SK-N-SH (cell line): ENCODE measurements around the gene SERPINA3. TPM values are rescaled to one million over a fixed set of nuclear protein-coding genes. Genes with fewer than 3 reads are reported as not detected.

Source experiments
- CTCF ChIA-PET: fragments of 300-600, 350-600 bp; formaldehyde crosslinking; extraction: SDS; loops from one replicate; lab custom pipeline; 2021; lab: Yijun Ruan, JAX
- POLR2A ChIA-PET: fragments of 350-600 bp; sonication (Branson Sonifier 250); formaldehyde crosslinking; extraction: SDS; loops from one replicate; lab custom pipeline; 2020; ENCODE audit warnings: antibody characterized with exemption, inconsistent platforms; lab: Yijun Ruan, JAX
- DNase-seq: peaks from one replicate; pipeline ENCODE4 v3.0.0; 2012
- H2AFZ ChIP-seq: fragments of 200-600 bp; sonication (generic); 2 replicates; pipeline ENCODE4 v1.8.1; 2016; ENCODE audit warnings: antibody characterized with exemption, mild to moderate bottlenecking, low read depth
- H3F3A ChIP-seq: fragments of 200-600 bp; sonication (generic); replicated peaks from 2 replicates; pipeline ENCODE3; 2016; ENCODE audit warnings: antibody characterized with exemption, mild to moderate bottlenecking; ENCODE audit not compliant: insufficient read depth
- H3K27ac ChIP-seq, 2 experiments: fragments of 200-500 bp in 1 of 2; fragments of 200-600 bp in 1 of 2; sonication (Bioruptor generic) in 1 of 2; sonication (generic), shearing (Covaris generic) in 1 of 2; 2 replicates each; pipeline versions ENCODE4 v1.5.1 to v1.6.1; 2014 to 2016; ENCODE audit warnings: low read depth in 2 of 2, inconsistent platforms in 1 of 2, low read length in 1 of 2, mild to moderate bottlenecking in 1 of 2, mixed read lengths in 1 of 2
- H3K27me3 ChIP-seq: fragments of 200-600 bp; sonication (generic), shearing (Covaris generic); 2 replicates; pipeline ENCODE4 v1.6.1; 2016; ENCODE audit warnings: mixed run types; ENCODE audit not compliant: insufficient read depth
- H3K36me3 ChIP-seq, 2 experiments: fragments of 200-500 bp in 1 of 2; fragments of 200-600 bp in 1 of 2; sonication (Bioruptor generic) in 1 of 2; sonication (generic) in 1 of 2; replicated peaks in 1 of 2; 2 replicates each; pipeline versions ENCODE3 to v1.5.1; 2014 to 2016; ENCODE audit warnings: low read length in 1 of 2, mild to moderate bottlenecking in 1 of 2; ENCODE audit not compliant: insufficient read depth in 2 of 2, control insufficient read depth in 1 of 2
- H3K4me1 ChIP-seq, 2 experiments: fragments of 200-500 bp in 1 of 2; fragments of 200-600 bp in 1 of 2; sonication (Bioruptor generic) in 1 of 2; sonication (generic), shearing (Covaris generic) in 1 of 2; 2 replicates each; pipeline versions ENCODE4 v1.5.1 to v1.6.1; 2014 to 2016; ENCODE audit warnings: low read depth in 1 of 2, low read length in 1 of 2, mixed run types in 1 of 2; ENCODE audit not compliant: insufficient read depth in 2 of 2, control insufficient read depth in 1 of 2
- H3K4me2 ChIP-seq: fragments of 200-600 bp; sonication (generic), shearing (Covaris generic); 2 replicates; pipeline ENCODE4 v1.6.1; 2017; ENCODE audit warnings: mixed run types
- H3K4me3 ChIP-seq, 2 experiments: fragments of 200-500 bp in 1 of 2; fragments of 200-600 bp in 1 of 2; sonication (Bioruptor generic) in 1 of 2; sonication (generic), shearing (Covaris generic) in 1 of 2; 2 replicates each; pipeline versions ENCODE4 v1.5.1 to v1.8.1; 2014 to 2016; ENCODE audit warnings: low read depth in 2 of 2, inconsistent platforms in 1 of 2, low read length in 1 of 2, mild to moderate bottlenecking in 1 of 2, mixed read lengths in 1 of 2, moderate library complexity in 1 of 2
- H3K79me2 ChIP-seq: fragments of 200-600 bp; sonication (generic); 2 replicates; pipeline ENCODE4 v1.8.1; 2017; ENCODE audit warnings: mild to moderate bottlenecking; ENCODE audit not compliant: insufficient read depth
- H3K9ac ChIP-seq: fragments of 200-600 bp; sonication (generic); 2 replicates; pipeline ENCODE4 v1.6.1; 2017; ENCODE audit warnings: mixed run types
- H3K9me2 ChIP-seq: fragments of 200-600 bp; sonication (generic); 2 replicates; pipeline ENCODE4 v1.6.1; 2017; ENCODE audit warnings: mixed run types
- H3K9me3 ChIP-seq: fragments of 200-600 bp; sonication (generic); 2 replicates; pipeline ENCODE4 v1.6.1; 2017; ENCODE audit warnings: mixed run types, mild to moderate bottlenecking, moderate library complexity
- H4K20me1 ChIP-seq: fragments of 200-600 bp; sonication (generic); 2 replicates; pipeline ENCODE4 v1.6.1; 2017; ENCODE audit warnings: mild to moderate bottlenecking, mixed run types; ENCODE audit not compliant: insufficient read depth
- CTCF ChIP-seq: fragments of 200-600 bp; sonication (generic); IDR thresholded peaks from 2 replicates; pipeline ENCODE4 v1.6.1; 2017; ENCODE audit warnings: antibody characterized with exemption, mild to moderate bottlenecking, moderate library complexity
- FOSL2 ChIP-seq: IDR thresholded peaks from 2 replicates; pipeline ENCODE4 v1.4.0; 2012; ENCODE audit warnings: low read depth, mild to moderate bottlenecking, moderate library complexity, borderline replicate concordance
- FOXJ3 ChIP-seq: sonication (generic); formaldehyde crosslinking; IDR thresholded peaks from 2 replicates; pipeline ENCODE4 v1.5.1; 2020; ENCODE audit warnings: mild to moderate bottlenecking, missing genetic modification reagents
- GABPA ChIP-seq: IDR thresholded peaks from 2 replicates; pipeline ENCODE4 v1.4.0; 2012; ENCODE audit warnings: low read depth, mild to moderate bottlenecking
- MAX ChIP-seq: IDR thresholded peaks from 2 replicates; pipeline ENCODE4 v1.4.0; 2012; ENCODE audit warnings: low read depth
- MEF2A ChIP-seq: IDR thresholded peaks from 2 replicates; pipeline ENCODE4 v1.4.0; 2012; ENCODE audit warnings: low read depth, borderline replicate concordance
- RAD21 ChIP-seq: IDR thresholded peaks from 2 replicates; pipeline ENCODE4 v1.6.1; 2012; ENCODE audit warnings: mild to moderate bottlenecking, low read length
- REST ChIP-seq: IDR thresholded peaks from 2 replicates; pipeline ENCODE4 v1.6.1; 2012; ENCODE audit warnings: mild to moderate bottlenecking, low read depth, low read length, moderate library complexity
- RFX5 ChIP-seq: IDR thresholded peaks from 2 replicates; pipeline ENCODE4 v1.6.1; 2012; ENCODE audit warnings: mild to moderate bottlenecking, improper control_type of control experiment, low read length
- RXRA ChIP-seq: IDR thresholded peaks from 2 replicates; pipeline ENCODE4 v1.4.0; 2012; ENCODE audit warnings: low read depth, mild to moderate bottlenecking, borderline replicate concordance
- TAF1 ChIP-seq: IDR thresholded peaks from 2 replicates; pipeline ENCODE4 v1.6.1; 2012; ENCODE audit warnings: low read depth, mild to moderate bottlenecking, low read length, moderate library complexity, borderline replicate concordance
- USF2 ChIP-seq: fragments of 150-350 bp; IDR thresholded peaks from 2 replicates; pipeline ENCODE4 v1.6.1; 2017; ENCODE audit warnings: antibody characterized with exemption, low read length, low read depth, borderline replicate concordance
- YY1 ChIP-seq: IDR thresholded peaks from 2 replicates; pipeline ENCODE4 v1.4.0; 2012; ENCODE audit warnings: low read depth, mild to moderate bottlenecking
- WGBS: methylation state at CpG from one replicate; pipeline ENCODE4 v1.1.6; 2017; ENCODE audit warnings: low lambda C conversion rate; 5-methylcytosine and 5-hydroxymethylcytosine counted together
- polyA plus RNA-seq, 3 experiments: library from polyadenylated mRNA; depleted of rRNA; stranded (reverse); fragments of >200 nt; gene quantifications; 2 replicates each; pipeline ENCODE4 v1.2.3, GENCODE V29; 2012
- TF ChIP-seq, protein P1 (sequence below): IDR thresholded peaks from 2 replicates; pipeline ENCODE4; 2012

SERPINA3 gene
- polyA plus RNA-seq, 1 of the 3 experiments (the other 2 are of a cell fraction), result 0.25 TPM

- Histone ChIP-seq H3F3A (no peaks in the 10 kb centered on the region), H3K27me3 (no peaks in the 10 kb centered on the region), H3K9ac (no peak overlapping the region), H3K4me1 (no peaks in the 10 kb centered on the region), H4K20me1 (no peaks in the 10 kb centered on the region), H2AFZ (no peak overlapping the region), H3K27ac (no peak overlapping the region), H3K9me2 (no peaks in the 10 kb centered on the region), H3K79me2 (no peaks in the 10 kb centered on the region), H3K4me3 (no peak overlapping the region), H3K4me2 (no peak overlapping the region), H3K9me3 (no peaks in the 10 kb centered on the region), H3K36me3 (no peaks in the 10 kb centered on the region)
- TF ChIP-seq RAD21, result no peak
- TF ChIP-seq CTCF, result no peak
- TF ChIP-seq, protein P1, sequence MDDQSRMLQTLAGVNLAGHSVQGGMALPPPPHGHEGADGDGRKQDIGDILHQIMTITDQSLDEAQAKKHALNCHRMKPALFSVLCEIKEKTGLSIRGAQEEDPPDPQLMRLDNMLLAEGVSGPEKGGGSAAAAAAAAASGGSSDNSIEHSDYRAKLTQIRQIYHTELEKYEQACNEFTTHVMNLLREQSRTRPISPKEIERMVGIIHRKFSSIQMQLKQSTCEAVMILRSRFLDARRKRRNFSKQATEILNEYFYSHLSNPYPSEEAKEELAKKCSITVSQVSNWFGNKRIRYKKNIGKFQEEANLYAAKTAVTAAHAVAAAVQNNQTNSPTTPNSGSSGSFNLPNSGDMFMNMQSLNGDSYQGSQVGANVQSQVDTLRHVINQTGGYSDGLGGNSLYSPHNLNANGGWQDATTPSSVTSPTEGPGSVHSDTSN, result no peak
- no peak for TF ChIP-seq GABPA
- no peak for TF ChIP-seq MEF2A
- no peak for TF ChIP-seq TAF1
- CTCF ChIA-PET, result no interaction called here
- DNase-seq, result no peak
- POLR2A ChIA-PET, result no interaction called here
Measured at GRCh38 chr14:94591073-94591472, 21.1 kb upstream of the SERPINA3 start.

- Histone ChIP-seq H3K9me3 (no peaks in the 10 kb centered on the region), H3F3A (no peaks in the 10 kb centered on the region), H3K79me2 (no peaks in the 10 kb centered on the region), H3K4me1 (no peaks in the 10 kb centered on the region), H2AFZ (no peak overlapping the region), H3K27me3 (no peaks in the 10 kb centered on the region), H3K36me3 (no peaks in the 10 kb centered on the region), H3K9ac (no peak overlapping the region)
- 69% methylated on average over 5 of the region's 8 CpGs for WGBS
- CTCF ChIA-PET, result no interaction called here
- TF ChIP-seq REST, result no peak
- TF ChIP-seq RXRA, result no peak
- TF ChIP-seq MAX, result no peak
- TF ChIP-seq RAD21, result no peak
- no peak for TF ChIP-seq USF2
- TF ChIP-seq RFX5, result no peak
- no peak for TF ChIP-seq FOXJ3 (CRISPR knock-in tag)
- no peak for TF ChIP-seq CTCF
- TF ChIP-seq YY1, result no peak
- TF ChIP-seq FOSL2, result no peak
- TF ChIP-seq, all 33 proteins: peak for 0
- Histone ChIP-seq H3K9me2 (no peaks in the 10 kb centered on the region), H3K27ac (no peak overlapping the region), H3K4me3 (no peak overlapping the region), H4K20me1 (no peaks in the 10 kb centered on the region), H3K4me2 (no peak overlapping the region)
- POLR2A ChIA-PET, result no interaction called here
- no peak for DNase-seq
Measured at GRCh38 chr14:94591871-94592270, 20.3 kb upstream of the SERPINA3 start.
